ENCODE results near the gene HADH.
"Not testable (repeated sequence)": the region's sequence is repeated elsewhere in the genome, so short reads cannot be mapped to it uniquely, and the experiment has no call there.

HADH gene

DNA sequence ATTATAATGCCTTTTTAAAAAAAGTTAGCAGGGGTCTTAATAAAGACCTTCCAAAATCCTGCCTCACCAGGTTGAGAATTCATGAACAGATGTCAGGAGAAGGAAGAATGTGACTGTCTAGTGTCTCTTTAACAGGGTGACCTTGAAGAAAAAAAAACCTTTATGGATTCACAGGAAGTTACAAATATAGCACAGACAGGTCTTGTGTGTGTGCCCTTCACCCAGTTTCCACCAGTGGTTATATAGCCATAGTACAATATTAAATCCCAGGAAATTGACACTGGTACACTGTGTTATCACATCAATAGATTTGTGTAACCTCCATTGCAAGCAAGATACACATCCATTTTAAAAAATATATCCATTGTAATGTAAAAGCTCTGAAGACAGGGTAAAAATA is 43.7 kb downstream of the HADH start:
- DNase-seq = no peak

DNA sequence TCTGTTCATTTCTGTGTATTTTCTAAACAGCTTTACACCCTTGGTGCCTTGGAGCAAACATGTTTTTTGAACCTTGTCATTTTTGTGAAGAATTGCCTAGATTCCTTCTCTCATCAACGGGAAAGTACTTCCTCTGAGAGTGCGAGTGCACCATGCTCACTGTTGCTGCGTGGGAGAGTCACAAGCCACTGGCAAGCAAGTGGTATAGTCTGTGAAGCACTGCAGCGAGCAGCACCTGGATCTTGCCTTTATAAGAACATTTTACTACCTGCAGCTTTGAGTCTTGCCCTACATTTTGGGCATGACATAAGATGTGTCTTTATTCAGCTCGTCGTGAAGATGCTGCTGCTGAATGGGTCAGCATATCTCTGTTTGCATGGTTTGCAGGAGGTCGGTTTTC is 44.9 kb downstream of the HADH start:
- no peak for DNase-seq

DNA sequence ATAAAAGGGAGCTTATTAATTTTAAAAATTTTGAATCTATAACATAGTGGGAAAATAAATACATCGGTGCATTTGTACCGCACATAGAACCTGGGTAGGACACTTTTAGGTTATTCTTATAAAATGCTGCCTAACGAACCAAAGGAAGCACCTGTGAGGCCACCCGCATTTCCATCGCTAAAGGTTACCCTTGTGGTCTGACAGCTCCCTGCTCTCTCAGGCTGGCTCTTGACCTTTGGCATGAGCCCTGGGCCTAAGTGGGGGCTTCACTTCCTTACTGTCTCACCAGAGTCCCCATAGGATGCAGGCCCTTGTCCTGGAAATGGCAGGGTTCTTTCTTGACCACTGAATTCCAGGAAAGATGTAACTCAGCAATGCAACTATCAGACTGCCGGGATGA is 46.0 kb downstream of the HADH start:
- DNase-seq = no peak

DNA sequence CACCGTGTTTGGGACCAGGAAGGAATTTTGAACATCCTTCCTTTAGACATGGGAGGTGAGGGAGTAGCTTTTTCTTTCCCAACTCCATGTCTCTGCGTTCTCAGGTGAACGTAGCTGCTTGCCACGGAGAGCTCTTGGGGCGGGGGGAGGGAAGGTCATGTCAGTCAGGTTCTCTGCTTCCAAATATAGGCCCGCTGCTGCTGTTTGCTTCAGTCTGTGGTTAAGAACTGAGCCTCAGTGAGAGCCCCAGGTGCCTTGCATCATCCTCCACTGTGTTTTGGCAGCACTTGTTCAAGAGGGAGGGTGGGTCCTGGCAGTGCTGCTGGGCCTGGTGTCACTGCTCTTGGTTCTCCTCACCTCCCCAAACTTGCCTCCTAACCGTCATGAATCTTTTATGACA is 46.5 kb downstream of the HADH start:
- DNase-seq = peak; percentile 58 to 80

DNA sequence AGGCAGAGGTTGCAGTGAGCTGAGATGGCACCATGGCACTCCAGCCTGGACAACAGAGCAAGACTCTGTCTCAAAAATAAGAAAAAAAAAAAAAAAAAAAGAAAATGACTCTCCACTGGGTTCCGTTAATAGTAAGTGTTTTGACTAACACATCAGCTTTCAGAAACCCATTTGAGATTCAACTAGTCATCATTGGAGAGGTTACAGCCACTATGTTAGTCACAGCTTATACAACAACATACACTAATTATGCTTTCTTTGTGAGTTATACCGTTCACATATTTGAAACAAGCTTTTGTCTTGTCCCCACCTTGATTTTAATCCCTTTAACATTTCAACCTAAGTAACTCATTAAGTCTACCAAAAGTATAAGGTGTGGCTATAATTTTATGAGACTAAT is 48.2 kb downstream of the HADH start:
- no peak for DNase-seq

DNA sequence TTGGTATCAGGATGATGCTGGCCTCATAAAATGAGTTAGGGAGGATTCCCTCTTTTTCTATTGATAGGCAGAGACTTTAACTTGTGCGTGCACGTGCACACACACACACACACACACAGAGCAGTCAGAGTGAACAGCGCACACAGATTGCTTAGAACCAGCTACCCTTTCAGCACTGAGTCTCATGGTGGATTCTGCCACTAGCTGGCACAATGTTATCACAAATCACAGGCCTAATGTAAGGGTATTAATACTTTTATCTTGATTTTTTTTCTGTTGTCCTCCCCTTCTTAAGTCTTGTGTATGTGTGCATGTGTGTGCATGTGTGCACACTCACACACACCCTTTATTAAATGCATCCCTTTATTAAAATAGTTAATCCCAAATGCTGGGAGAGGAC is 53.2 kb downstream of the HADH start:
- DNase-seq = no peak

DNA sequence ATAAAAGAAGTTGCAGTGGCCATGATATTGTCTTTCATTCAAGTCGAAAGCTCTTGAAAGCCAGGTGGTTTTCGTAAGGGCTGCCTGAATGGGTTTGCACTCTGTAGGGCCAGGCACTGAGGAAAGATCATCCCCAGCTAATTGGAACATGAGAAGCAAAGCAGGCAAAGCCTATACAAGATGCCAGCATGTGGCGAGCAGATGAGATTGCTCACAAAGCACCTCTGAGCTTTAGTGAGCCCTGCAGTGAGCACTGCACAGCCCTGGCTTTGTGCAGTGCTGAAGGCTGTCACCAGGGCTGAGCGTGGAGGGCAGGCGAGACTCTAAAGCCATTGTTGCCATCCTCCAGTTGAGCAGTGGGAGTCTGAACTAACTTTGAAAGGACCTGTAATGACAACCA is 53.8 kb downstream of the HADH start:
- no peak for DNase-seq

DNA sequence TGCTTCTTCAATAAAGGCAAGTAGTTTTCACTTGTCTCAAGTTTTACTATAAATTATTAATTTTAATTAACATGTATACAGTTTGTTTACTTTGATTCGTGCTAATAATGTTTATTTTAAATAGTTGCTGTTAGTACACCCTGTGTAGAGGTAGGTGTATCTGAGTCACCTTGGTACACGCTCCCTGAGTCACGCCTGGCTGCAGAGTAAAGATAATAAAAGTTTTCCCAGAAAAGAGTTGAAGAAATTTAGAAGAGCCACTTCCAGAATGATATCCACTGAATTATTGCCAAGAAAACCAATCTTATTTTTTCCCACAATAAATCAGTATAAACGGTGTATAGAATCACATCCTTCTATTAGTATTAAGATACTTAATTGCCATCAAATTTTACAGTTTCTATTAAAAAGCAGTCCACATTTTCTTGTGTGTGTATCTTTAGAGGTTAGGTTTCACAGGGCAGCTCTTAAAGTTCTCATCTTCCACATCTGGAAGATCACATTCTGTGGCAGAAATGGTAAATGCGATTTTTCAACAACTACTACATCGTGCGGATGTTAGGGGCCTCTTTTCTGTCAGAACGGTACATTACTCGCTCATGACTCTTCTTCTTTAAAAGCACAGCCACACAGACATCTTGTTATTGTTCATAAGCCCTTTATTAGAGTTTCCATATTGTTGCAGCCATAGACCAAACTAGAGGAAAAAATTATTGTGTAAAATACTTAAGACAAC is 55.4 kb downstream of the HADH start:
- DNase-seq = no peak

DNA sequence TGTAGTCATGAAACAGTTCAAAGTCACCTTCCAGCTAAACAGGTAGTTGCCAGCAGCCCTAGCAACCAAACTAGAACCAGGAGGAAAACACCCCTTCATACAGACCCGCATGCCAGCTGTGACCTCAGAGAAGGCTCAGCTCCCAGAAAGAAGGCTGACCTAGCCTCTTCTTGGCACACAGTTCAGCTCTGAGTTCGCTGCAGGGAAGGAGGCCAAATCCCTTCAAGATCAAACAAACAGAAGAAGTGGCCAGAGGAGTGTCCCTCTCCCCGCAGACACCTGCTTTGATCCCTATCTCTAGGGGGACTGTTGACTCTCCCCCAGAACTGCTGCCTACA is 56.0 kb downstream of the HADH start:
- DNase-seq = peak in 1 of 2 donors; percentile 45

DNA sequence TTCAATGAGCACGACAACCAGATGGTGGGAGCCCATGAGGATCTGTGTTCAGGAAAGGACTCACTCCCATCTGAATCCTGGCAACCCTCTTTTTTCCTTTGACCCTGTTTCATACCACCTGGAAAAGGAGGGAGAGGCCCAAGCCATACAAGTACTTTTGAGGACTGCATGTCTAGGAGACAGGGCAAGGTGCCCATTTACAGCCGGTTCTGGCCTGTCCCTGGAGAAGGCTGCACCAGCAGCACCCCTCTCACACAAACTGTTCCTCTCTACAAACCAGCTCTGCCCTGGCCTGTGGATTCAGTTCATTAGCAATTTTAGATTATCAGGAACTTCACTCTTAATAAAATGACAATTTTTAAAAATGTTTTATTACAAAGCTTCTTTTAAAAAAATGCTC is 57.5 kb downstream of the HADH start:
- no peak for DNase-seq

DNA sequence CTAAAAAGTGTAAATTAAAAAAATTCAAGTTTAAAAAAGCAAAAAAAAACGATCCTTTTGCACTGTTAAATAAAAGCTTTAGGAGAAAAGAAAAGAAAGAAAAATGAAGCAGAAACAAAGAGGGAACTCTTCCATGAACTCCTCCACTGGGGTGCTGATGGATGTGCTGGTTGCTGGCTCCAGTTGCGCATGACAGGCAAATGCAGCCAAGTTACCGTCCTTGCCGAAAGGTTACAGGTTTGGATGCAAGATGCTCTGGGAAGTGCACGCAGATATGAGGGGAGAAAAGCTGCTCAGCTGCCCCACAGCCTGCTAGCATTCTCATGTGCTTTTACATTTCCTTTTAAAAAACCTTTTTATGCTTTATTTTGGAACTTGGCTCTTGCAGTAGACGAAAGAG is 58.5 kb downstream of the HADH start:
- no peak for DNase-seq

DNA sequence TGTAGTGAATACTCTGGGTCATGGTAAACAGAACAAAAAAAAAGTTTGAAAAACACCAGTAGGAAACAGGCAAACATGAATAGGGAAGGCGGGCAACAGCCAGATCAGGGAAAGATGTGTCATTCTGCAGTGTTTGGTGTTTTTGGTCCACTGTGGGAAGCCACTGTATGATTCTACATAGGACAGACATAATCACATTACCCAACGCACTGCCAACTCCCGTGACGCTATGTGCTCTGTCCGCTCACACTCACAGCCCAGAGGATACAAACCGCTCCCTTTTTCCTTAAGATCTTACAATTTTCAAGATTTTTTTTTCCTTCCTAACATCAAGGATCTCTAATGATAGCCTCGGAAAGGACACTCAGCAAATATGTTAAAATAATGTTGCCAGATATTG is 59.3 kb downstream of the HADH start:
- no peak for DNase-seq

DNA sequence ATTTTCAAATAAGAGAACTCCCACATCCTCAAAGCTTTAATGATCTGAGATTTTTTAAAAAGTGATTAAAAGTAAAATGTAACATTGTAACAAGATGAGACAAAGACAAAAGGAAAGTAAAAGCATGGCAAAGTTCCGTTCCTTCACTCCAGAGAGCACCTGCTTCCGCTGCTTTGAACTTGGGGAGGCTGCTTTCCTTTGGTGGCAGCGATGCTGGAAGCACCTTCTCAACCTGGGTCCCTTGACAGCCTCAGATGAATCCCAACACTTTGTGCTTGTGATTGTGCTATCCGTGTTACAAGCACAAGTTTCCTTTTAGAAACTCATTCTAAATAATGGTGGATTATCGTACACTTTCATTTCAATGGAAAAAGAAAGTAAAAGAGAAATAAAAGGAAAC is 59.7 kb downstream of the HADH start:
- DNase-seq = peak in 1 of 2 donors; percentile 51

DNA sequence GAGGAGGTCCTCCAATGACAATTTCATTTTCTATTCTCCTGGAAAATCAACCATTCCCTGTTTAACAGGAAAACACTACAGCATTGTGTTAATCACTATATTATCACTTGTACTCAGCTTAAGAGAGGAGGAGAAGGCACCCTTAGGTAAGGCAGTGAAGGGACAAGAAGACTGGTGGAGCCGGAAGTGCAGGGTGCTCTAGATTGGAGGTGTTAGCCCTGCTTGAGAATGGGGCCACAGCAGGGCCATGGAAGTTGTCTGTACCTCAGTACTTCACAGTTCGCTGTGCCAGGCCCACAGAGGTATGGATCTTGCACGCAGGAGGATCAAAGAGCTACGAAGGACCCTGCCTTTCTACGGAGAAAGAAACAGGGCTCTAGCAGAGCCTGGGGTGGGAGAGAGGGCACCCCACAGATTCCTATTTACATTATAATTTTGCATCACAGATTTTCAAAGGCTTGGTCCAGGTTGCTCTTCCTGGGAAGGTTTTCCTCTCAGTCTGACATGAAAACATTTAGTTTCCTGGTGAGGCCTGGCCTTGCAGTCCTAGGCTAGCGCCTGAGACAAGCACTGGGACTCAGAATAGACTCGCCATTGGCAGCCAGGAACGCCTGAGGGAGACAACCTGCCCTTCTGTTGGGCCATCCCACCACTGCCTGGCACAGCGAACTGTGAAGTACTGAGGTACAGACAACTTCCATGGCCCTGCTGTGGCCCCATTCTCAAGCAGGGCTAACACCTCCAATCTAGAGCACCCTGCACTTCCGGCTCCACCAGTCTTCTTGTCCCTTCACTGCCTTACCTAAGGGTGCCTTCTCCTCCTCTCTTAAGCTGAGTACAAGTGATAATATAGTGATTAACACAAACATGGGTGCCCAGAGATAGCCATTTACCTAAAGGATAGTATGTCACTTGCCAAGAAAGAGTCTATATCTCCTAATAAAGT is 60.8 kb downstream of the HADH start:
- DNase-seq = not testable (repeated sequence)

DNA sequence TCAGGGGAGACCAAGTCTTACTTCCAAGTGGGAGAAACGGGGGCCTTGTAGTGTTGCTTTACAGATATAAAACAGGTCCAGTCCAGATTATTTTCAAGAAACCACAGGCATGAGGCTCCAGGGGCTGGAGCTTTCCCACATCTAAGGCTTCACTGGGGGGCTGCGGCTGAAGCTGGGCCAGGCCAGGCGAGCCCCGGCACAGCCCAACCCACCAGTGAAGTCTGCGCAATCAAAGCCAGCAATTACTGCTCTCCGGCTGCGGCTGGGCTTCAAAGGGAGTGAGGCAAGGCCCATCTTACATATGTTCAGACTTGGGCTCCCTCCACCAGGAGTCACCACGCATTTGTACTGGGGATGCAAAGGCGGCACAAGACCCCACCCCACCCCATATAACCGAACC is 61.7 kb downstream of the HADH start:
- DNase-seq = no peak

DNA sequence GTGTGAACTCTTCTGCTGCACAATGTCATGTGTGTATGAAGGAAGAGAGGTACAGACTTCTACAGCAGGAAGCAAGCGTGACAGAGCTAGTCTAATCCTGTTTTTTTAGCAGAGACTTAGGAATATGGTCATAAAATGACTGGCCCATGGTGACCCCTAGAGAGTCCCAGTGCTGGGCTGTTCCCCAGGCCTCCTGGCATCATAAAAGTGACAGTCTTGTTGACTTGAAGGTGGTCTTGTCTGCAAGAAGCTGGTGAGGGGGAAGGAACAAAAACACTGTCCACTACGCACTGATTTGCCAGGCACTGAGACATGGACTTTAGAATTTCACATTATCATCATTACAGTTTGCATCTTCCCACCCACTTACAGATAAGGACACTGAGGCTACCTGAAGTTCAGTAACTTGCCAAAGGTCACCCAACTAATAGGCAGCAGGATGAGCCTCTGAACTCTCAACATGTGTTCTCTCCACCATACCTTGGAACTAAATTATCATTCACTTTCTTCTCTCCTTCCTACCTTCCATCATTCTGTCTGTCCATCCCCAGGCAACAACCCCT is 63.0 kb downstream of the HADH start:
- DNase-seq = no peak

DNA sequence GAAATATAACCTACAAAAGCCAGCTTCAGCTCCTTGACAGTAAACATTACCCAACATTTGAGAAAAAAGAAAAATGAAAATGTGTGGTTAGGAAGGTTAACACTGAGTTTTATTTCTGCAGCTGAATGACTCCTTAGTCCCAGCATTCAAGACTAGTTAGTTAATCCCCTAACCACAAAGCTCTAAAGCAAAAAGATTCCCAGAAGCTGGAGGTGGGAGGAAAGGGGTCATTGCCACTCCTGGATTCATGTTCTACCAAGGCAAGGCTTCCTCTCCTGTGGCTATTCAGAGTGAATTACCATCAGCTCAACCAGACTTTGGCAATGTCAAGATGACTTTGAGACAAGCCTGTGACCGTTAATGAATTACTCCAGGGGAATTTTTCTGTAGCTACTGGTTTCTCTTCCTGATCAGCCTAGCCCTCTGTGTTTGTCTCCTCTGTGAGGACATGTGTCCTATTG is 63.6 kb downstream of the HADH start:
- no peak for DNase-seq

DNA sequence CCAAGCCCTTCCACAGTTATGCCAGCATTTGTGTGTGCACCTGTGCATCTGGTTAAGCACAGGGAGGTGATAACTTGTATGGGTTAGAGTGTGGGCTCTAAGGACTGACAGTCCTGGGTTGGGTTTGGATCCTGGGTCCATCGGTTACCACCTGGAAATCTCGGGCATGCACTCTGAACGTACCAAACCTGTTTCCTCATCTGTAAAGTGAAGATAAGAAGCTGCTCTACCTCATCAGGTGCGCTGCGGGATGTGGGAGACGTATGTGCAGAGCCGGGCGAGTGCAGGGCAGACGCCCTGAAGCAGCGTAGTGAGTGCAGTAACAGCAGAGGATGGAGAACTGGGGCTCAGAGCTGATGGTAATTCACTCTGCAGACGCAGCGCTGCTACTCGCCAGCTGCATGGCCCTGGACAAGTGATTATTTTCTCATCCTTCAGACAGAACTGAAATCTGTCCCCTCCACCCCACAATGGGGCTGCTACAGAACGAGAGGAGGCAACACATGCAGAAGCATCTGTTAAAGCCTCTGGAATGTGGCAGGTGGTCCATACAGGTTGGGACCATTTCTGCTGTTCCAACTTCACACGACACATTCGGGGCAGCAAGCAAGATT is 64.4 kb downstream of the HADH start:
- no peak for DNase-seq

DNA sequence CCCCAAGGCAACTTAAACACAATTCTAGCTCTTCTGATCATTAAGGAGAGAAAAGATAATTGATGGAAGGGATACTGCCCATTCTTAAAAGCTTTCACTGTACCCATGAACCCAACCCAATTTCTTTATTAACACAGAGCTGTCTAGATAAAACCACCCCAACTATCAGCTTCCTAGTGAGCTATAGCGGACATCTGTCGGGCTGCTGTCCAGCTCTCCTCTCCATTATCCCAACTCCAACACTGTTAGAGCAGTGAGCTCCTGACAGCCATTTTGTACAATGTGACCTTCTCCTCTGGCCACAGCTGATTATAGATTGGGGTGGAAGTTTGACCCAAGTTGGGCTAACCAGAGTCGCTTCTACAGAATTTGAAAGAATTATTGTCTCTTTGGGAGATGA is 66.1 kb downstream of the HADH start:
- DNase-seq = no peak

DNA sequence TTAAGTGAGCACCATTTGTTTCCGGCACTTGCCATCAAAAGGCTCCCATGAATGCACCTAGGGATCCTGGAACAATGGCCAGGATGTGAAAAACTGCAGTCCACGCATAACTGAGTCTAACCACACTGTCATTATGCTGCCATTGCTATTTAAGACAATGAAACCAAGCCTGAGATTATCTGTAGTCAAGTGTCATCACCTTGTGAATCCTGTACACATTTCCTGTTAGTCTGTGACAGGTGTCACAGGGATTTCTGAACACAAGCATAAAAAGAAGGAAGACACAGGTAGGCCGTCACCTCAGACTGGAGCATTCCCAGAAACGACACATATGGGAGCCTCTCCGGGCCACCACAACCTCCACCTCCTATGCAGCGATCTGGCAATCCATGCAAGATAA is 66.7 kb downstream of the HADH start:
- DNase-seq = no peak

DNA sequence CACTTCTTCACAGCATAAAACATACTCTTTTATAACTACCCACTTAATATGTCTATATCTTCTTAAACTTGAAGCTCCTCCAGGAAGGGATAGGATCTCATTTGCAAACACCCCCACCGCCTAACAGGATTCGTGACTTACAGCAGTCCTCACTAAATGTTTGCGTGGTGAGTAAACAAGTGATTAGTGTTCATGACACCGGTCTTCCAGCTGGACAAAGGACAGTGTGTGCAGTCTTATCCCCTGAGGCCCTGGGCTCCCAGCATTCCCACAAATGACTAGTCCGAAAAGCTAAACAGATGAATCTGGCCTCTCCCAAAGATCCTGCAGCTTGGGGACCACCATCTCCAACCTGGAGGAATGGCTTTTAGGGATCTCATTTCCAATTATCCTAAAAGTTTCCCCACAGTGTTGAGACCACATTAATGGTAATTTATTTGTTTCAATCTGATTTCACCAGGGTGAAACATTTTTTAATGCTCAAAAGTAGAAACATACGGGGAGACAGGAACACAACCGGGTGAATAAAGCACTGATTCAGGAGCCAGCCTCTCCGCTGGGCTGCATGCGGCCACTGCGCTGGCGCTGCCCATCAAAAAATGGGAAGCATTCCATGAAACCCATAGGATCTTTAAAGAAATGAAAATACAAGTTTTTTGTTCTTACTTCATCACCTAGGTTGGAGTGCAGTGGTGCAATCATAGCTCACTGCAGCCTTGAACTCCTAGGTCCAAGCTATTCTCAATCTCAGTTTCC is 69.2 kb downstream of the HADH start:
- no peak for DNase-seq

DNA sequence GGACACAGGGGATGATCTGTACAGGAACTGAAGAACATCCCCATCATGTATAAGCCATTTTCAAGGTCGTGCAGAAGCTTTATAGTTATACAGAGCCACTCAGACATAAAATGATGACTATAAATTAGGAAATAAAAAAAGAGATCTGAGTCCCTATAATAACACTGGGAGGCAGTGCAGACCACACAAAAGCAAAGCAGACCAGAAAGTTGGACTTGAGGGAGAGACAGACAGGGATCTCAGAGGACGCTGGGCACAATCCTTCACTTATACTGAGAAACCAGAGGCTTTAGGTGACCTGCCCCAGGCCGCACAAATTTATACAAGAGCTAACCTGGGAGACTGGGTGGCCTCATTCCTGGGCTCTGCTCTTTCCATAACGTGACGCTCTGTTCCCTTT is 70.5 kb downstream of the HADH start:
- DNase-seq = peak in 1 of 2 donors; percentile 33
